ENCODE results near the gene CACNA2D1.

The CACNA2D1 gene

DNA sequence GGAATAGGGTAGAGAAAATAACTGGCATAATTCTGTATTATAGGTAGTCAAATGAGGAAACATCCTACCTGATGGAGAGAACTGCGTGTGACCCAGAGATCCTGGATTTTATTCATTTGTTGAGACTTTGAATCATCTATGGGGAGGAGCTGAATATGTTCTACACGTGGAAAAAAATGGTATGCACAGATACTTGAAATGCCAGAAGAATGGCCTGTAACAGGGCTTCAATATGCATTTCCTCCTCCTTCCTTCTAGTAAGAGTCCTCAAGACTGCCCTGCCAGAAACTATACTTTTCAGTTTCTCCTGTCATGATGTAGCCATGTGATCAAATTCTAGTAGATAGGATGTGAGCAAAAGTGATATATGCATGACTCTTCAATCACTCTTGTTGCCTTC lies 372.1 kb downstream of the CACNA2D1 start:
- no peak for TF ChIP-seq FOXM1 (IDR thresholded peaks at IDR 0.05; ENCODE audit: borderline replicate concordance, low read depth)
- no peak for TF ChIP-seq EGR1 (IDR thresholded peaks at IDR 0.05)

DNA sequence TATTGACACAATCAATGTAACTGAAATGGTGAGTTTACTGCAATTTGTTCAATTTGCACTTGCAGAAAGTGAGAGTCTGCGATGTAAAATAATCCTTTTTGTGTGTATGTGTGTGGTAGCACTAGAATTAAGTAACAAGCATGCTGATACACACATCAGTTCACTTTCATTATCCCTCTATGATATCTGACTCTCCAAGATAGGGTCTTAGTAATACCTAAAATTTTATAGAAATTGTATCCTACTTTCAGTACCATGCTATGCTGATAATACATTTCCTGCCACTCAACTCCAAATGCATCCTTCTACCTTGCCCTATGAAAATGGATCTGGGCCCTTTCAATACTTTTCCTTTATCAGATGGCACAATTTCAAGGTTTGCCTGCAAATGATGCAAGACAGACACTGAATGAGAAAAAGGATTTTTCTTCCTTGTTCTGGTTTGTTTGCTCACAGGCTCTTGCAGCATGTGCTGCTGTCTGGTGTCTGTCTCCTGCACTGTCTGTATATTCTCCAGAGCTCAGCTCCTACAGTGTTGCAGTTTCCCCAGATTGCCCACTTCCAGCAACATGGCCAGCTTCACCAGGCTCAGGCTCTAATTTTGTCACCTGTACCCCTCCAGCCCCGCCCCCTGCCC lies 375.8 kb downstream of the CACNA2D1 start:
- TF ChIP-seq, protein P1, sequence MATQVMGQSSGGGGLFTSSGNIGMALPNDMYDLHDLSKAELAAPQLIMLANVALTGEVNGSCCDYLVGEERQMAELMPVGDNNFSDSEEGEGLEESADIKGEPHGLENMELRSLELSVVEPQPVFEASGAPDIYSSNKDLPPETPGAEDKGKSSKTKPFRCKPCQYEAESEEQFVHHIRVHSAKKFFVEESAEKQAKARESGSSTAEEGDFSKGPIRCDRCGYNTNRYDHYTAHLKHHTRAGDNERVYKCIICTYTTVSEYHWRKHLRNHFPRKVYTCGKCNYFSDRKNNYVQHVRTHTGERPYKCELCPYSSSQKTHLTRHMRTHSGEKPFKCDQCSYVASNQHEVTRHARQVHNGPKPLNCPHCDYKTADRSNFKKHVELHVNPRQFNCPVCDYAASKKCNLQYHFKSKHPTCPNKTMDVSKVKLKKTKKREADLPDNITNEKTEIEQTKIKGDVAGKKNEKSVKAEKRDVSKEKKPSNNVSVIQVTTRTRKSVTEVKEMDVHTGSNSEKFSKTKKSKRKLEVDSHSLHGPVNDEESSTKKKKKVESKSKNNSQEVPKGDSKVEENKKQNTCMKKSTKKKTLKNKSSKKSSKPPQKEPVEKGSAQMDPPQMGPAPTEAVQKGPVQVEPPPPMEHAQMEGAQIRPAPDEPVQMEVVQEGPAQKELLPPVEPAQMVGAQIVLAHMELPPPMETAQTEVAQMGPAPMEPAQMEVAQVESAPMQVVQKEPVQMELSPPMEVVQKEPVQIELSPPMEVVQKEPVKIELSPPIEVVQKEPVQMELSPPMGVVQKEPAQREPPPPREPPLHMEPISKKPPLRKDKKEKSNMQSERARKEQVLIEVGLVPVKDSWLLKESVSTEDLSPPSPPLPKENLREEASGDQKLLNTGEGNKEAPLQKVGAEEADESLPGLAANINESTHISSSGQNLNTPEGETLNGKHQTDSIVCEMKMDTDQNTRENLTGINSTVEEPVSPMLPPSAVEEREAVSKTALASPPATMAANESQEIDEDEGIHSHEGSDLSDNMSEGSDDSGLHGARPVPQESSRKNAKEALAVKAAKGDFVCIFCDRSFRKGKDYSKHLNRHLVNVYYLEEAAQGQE (IDR thresholded peaks at IDR 0.05; ENCODE audit: low read depth), result no peak
- TF ChIP-seq TAF1 (IDR thresholded peaks at IDR 0.05; ENCODE audit: low read depth) (no peak), CREB1 (IDR thresholded peaks at IDR 0.05; ENCODE audit: low read depth) (no peak), FOXM1 (IDR thresholded peaks at IDR 0.05; ENCODE audit: borderline replicate concordance, low read depth) (no peak), ZBTB7A (IDR thresholded peaks at IDR 0.05; ENCODE audit: low read depth) (no peak), EP300 (IDR thresholded peaks at IDR 0.05; ENCODE audit: borderline replicate concordance) (no peak), TEAD4 (IDR thresholded peaks at IDR 0.05) (no peak), NFIC (IDR thresholded peaks at IDR 0.05) (no peak), RAD21 (IDR thresholded peaks at IDR 0.05; ENCODE audit: low read depth) (no peak), TCF12 (IDR thresholded peaks at IDR 0.05; ENCODE audit: low read depth) (no peak), CEBPB (IDR thresholded peaks at IDR 0.05) (no peak), EGR1 (IDR thresholded peaks at IDR 0.05) (no peak), YY1 (IDR thresholded peaks at IDR 0.05; ENCODE audit: low read depth) (no peak)
- TF ChIP-seq, protein P2, sequence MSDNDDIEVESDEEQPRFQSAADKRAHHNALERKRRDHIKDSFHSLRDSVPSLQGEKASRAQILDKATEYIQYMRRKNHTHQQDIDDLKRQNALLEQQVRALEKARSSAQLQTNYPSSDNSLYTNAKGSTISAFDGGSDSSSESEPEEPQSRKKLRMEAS (IDR thresholded peaks at IDR 0.05), result no peak
- TF ChIP-seq, protein P3, sequence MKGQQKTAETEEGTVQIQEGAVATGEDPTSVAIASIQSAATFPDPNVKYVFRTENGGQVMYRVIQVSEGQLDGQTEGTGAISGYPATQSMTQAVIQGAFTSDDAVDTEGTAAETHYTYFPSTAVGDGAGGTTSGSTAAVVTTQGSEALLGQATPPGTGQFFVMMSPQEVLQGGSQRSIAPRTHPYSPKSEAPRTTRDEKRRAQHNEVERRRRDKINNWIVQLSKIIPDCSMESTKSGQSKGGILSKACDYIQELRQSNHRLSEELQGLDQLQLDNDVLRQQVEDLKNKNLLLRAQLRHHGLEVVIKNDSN (IDR thresholded peaks at IDR 0.05), result no peak

DNA sequence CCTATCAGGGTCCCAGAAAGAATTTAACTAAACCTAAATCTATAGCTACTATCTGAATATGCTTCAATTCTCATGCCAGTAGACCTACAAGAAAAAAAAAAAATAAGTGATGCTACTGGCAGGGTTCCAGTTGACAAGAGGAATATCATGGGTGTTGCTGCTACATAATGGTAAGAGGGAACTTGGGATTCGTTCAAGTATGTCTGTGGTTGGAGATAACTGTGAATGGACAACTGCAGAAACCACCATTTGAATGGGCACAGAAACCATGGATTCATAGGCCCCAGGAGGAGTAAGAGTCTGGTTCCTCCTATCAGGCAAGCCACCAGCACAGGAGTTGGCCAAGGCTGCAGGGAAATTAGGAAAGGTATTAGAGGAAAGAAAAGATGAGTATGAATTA lies 386.1 kb downstream of the CACNA2D1 start:
- TF ChIP-seq EGR1 (IDR thresholded peaks at IDR 0.05) (no peak), ZBTB7A (IDR thresholded peaks at IDR 0.05; ENCODE audit: low read depth) (no peak), TCF12 (IDR thresholded peaks at IDR 0.05; ENCODE audit: low read depth) (no peak)
- TF ChIP-seq, protein P1 (IDR thresholded peaks at IDR 0.05; ENCODE audit: low read depth), result no peak

DNA sequence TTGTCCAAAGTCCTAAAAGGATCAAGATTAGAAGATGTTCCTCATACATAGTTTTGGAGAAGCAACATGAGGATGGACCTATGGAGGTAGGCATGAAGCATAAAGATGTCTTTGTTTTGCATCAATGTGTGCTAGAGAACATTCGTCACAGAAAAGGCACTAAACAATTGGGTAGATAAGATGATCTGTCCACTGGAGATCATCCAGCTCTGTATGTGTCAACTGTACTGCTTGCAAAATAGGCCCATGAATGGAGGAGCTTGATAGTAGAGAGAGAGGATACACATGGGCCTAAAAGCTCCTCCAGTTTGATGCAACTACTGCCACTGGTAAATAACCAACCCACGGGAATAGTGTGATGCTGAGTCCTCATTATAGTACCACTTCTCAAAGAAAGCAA lies 387.3 kb downstream of the CACNA2D1 start:
- TF ChIP-seq EGR1 (IDR thresholded peaks at IDR 0.05), result no peak
- TF ChIP-seq FOXM1 (IDR thresholded peaks at IDR 0.05; ENCODE audit: borderline replicate concordance, low read depth), result no peak

DNA sequence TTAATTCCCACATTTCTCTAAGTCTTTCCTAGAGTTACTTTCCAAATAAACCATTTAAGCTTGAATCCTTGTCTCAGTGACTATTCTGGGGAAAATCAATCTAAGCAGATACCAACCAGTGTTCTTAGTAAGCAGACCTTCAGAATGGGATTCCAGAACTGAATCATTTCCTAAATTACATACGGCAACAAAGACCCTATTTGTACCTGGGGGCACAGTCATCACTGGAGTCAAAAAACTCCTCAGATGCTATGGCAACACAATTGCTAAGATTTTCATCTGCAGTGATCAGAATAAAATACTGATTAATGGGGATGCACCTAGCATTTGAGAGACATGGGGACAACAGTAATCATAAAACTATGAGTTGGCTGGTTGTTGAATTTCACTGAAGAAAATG lies 389.0 kb downstream of the CACNA2D1 start:
- no peak for TF ChIP-seq ZBTB7A (IDR thresholded peaks at IDR 0.05; ENCODE audit: low read depth)
- no peak for TF ChIP-seq TAF1 (IDR thresholded peaks at IDR 0.05; ENCODE audit: low read depth)

DNA sequence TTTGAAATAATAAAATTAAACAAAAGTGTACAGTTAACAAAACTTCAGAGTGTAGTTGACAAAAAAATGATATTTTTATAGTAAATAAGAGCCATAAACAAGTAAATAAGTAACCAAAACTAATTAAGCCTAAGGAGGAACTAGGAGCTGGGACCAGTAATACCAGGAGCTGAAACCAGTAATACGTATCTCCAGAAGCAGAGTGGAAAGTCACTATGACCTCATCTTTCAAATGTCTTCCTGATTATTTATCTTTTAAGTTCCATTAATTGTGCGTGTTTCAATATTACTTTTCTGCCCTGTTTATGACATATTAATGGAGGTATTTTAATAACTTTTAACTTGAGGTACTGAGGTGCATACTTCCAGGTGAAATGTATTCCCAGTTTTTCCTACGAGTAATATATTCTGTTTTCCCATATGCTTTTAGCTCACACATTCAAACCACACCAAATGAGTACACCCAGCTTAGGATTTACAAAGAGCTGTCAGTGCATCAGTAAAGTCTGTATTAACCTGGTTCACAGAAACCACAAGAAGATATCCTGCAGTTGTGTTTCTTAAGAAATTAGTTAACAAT lies 390.0 kb downstream of the CACNA2D1 start:
- TF ChIP-seq TAF1 (IDR thresholded peaks at IDR 0.05; ENCODE audit: low read depth) (no peak), CREB1 (IDR thresholded peaks at IDR 0.05; ENCODE audit: low read depth) (no peak), FOXM1 (IDR thresholded peaks at IDR 0.05; ENCODE audit: borderline replicate concordance, low read depth) (no peak)

DNA sequence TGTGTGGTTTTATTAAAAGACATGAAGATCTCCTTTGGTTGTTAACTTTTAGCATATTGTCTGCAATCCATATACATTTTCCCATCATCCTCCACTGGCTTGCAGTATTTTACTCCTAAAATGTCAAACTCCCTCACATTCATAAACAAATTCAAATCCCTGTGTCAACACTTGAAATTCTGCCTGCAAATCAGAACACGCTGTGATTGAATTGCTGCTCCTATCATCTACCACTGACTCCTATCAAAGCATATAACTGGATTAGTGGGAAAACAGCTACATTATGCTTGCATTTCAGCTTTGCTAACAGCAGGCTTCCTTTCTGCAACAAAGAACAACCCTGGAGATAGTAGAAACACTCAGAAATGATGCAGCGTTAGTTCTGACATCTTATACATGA lies 392.0 kb downstream of the CACNA2D1 start:
- TF ChIP-seq, protein P2 (IDR thresholded peaks at IDR 0.05), result no peak
- no peak for TF ChIP-seq NFIC (IDR thresholded peaks at IDR 0.05)
- TF ChIP-seq EGR1 (IDR thresholded peaks at IDR 0.05), result no peak
- TF ChIP-seq EP300 (IDR thresholded peaks at IDR 0.05; ENCODE audit: borderline replicate concordance), result no peak
- no peak for TF ChIP-seq CEBPB (IDR thresholded peaks at IDR 0.05)
- TF ChIP-seq, protein P1 (IDR thresholded peaks at IDR 0.05; ENCODE audit: low read depth), result no peak
- no peak for TF ChIP-seq RAD21 (IDR thresholded peaks at IDR 0.05; ENCODE audit: low read depth)
- no peak for TF ChIP-seq TCF12 (IDR thresholded peaks at IDR 0.05; ENCODE audit: low read depth)
- no peak for TF ChIP-seq ZBTB7A (IDR thresholded peaks at IDR 0.05; ENCODE audit: low read depth)
- TF ChIP-seq, protein P3 (IDR thresholded peaks at IDR 0.05), result no peak
- no peak for TF ChIP-seq YY1 (IDR thresholded peaks at IDR 0.05; ENCODE audit: low read depth)

Data from Ishikawa (cell line).